Glomerular visceral epithelial cell (primary cell): ENCODE data around the gene EML4.

Experiments
- DNase-seq: peaks from one replicate; pipeline ENCODE4 v3.0.0-alpha.2; 2016; ENCODE audit errors: extremely low spot score

Gene EML4

DNA sequence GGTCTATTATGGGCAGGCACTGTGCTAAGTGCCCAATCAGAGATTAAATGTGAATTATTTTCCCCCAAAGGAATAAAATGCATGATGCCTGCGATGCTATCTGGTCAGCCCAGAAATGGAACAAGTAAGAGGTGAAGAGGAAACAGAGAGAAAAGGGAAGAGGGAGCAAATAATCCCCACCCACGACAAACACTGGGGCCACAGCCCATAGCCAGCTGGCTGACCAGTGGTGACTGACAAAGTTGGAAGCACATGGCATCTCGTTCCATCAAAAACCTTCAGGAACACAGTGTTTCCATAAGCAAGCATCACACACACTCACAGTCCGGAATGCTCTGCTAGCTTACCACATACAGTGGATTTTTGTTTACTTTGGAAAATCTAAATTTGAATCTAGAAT, 213.0 kb downstream of the EML4 start:
- DNase-seq = no peak
